Fibroblast of peridontal ligament (primary cell): ENCODE measurements around the gene CEBPA.

Source experiments
- DNase-seq: peaks from one replicate; pipeline ENCODE4 v3.0.0-alpha.2; 2010; ENCODE audit errors: extremely low read depth

The CEBPA gene

GRCh38 chr19:33273065-33273736 is 29.1 kb downstream of the CEBPA start:
- no peak for DNase-seq

GRCh38 chr19:33271246-33272021 is 30.9 kb downstream of the CEBPA start:
- DNase-seq: no peak

GRCh38 chr19:33270769-33271168 is 31.6 kb downstream of the CEBPA start:
- no peak for DNase-seq

- no peak for DNase-seq
Measured at GRCh38 chr19:33269016-33269415, 33.3 kb downstream of the CEBPA start.

- DNase-seq: no peak
Measured at GRCh38 chr19:33268162-33268991, 34.0 kb downstream of the CEBPA start.

GRCh38 chr19:33267706-33268105 is 34.6 kb downstream of the CEBPA start:
- DNase-seq: no peak

GRCh38 chr19:33266974-33267484 is 35.3 kb downstream of the CEBPA start:
- no peak for DNase-seq

- no peak for DNase-seq
Measured at GRCh38 chr19:33264881-33265445, 37.4 kb downstream of the CEBPA start.

GRCh38 chr19:33263325-33264023 is 38.9 kb downstream of the CEBPA start:
- no peak for DNase-seq

GRCh38 chr19:33261511-33262189 is 40.7 kb downstream of the CEBPA start:
- no peak for DNase-seq

- DNase-seq: no peak
Measured at GRCh38 chr19:33260628-33261418, 41.5 kb downstream of the CEBPA start.

GRCh38 chr19:33259539-33259938 is 42.8 kb downstream of the CEBPA start:
- DNase-seq: no peak

GRCh38 chr19:33257828-33258227 is 44.5 kb downstream of the CEBPA start:
- DNase-seq: peak; percentile 1

- DNase-seq: no peak
Measured at GRCh38 chr19:33256261-33256660, 46.1 kb downstream of the CEBPA start.

GRCh38 chr19:33255781-33256180 is 46.6 kb downstream of the CEBPA start:
- DNase-seq: no peak

- DNase-seq: no peak
Measured at GRCh38 chr19:33254245-33254824, 48.0 kb downstream of the CEBPA start.

- no peak for DNase-seq
Measured at GRCh38 chr19:33252971-33253370, 49.4 kb downstream of the CEBPA start.

- DNase-seq: no peak
Measured at GRCh38 chr19:33252418-33252962, 49.8 kb downstream of the CEBPA start.

GRCh38 chr19:33251526-33252090 is 50.7 kb downstream of the CEBPA start:
- DNase-seq: no peak
